K562 (cell line): ENCODE data around the gene WTAP. TPM values are rescaled to one million over a fixed set of nuclear protein-coding genes. Genes with fewer than 3 reads are reported as not detected.

Source experiments
- FOXA3 ChIP-seq, 2 experiments: fragments of 450-650 bp in 1 of 2; sonication (generic) in 1 of 2; formaldehyde crosslinking; IDR thresholded peaks in 1 of 2; conservative IDR thresholded peaks in 1 of 2; 2 replicates each; pipeline versions ENCODE4 v1.4.0 to v1.8.0; 2020 to 2022; ENCODE audit warnings: mild to moderate bottlenecking in 2 of 2, missing genetic modification reagents in 1 of 2
- KDM5B ChIP-seq: fragments of 200-600 bp; sonication (generic); IDR thresholded peaks from 2 replicates; pipeline ENCODE4 v1.6.1; 2012; ENCODE audit warnings: low read depth, mild to moderate bottlenecking, moderate library complexity, low read length, control low read depth, inconsistent platforms; ENCODE audit not compliant: insufficient replicate concordance
- KLF1 ChIP-seq: fragments of 450-650 bp; IDR thresholded peaks from 2 replicates; pipeline ENCODE4 v1.6.1; 2016; ENCODE audit warnings: missing genetic modification characterization, missing compliant biosample characterization
- KLF13 ChIP-seq: fragments of 450-650 bp; IDR thresholded peaks from 2 replicates; pipeline ENCODE4 v1.6.1; 2016; ENCODE audit warnings: missing genetic modification characterization, low read depth, mild to moderate bottlenecking, missing compliant biosample characterization, moderate library complexity, borderline replicate concordance
- NELFE ChIP-seq: IDR thresholded peaks from 2 replicates; pipeline ENCODE4 v1.6.1; 2011; ENCODE audit warnings: mild to moderate bottlenecking; ENCODE audit not compliant: insufficient read depth, insufficient read length
- SIX5 ChIP-seq, 2 experiments: IDR thresholded peaks; 2 replicates each; pipeline ENCODE4 v1.6.1; 2011; ENCODE audit warnings: low read length in 2 of 2, borderline replicate concordance in 1 of 2, low read depth in 1 of 2, mild to moderate bottlenecking in 1 of 2, moderate library complexity in 1 of 2; ENCODE audit not compliant: insufficient read depth in 1 of 2
- SMAD3 ChIP-seq: fragments of 450-650 bp; formaldehyde crosslinking; conservative IDR thresholded peaks from 2 replicates; pipeline ENCODE4 v1.4.0; 2020; ENCODE audit warnings: mild to moderate bottlenecking
- ZBTB8A ChIP-seq: fragments of 450-650 bp; IDR thresholded peaks from 2 replicates; pipeline ENCODE4 v1.6.1; 2018; ENCODE audit warnings: mild to moderate bottlenecking, moderate library complexity; ENCODE audit not compliant: partially characterized antibody
- ZNF143 ChIP-seq: sonication (generic); formaldehyde crosslinking; IDR thresholded peaks from 2 replicates; pipeline ENCODE4 v1.9.0; 2022; ENCODE audit warnings: mild to moderate bottlenecking, missing genetic modification reagents
- ZNF3 ChIP-seq: fragments of 250-450 bp; sonication (Bioruptor Pico); IDR thresholded peaks from 2 replicates; pipeline ENCODE4 v1.5.0; 2021; ENCODE audit warnings: mild to moderate bottlenecking, moderate library complexity
- ZNF644 ChIP-seq: fragments of 200-800 bp; sonication (Bioruptor generic); IDR thresholded peaks from 2 replicates; pipeline ENCODE4 v1.6.1; 2016; ENCODE audit warnings: low read depth, missing genetic modification characterization, missing compliant biosample characterization
- polyA plus RNA-seq, 8 experiments: library from polyadenylated mRNA; depleted of rRNA in 4 of 8; stranded (reverse) in 5 of 8; unstranded in 3 of 8; fragments of >200 nt; fragmentation: Nextera tagmentation in 2 of 8; fragmentation: Illumina TruSeq in 1 of 8; extraction: Ambion mirVana in 2 of 8; extraction: Trizol in 1 of 8; gene quantifications; 2 replicates each; pipeline versions ENCODE4 v1.2.1 to v1.2.3, GENCODE V29; 2011 to 2014; ENCODE audit warnings: inconsistent platforms in 1 of 8, missing spikeins in 1 of 8
- total RNA-seq, 7 experiments: library from RNA; depleted of rRNA in 6 of 7; stranded (reverse); fragments of >200 nt in 6 of 7; fragmentation: Illumina TruSeq in 2 of 7; extraction: Trizol in 2 of 7; gene quantifications; 2 replicates each; pipeline versions ENCODE4 v1.2.1 to v1.2.3, GENCODE V29; 2011 to 2021; ENCODE audit warnings: low replicate concordance in 1 of 7
- TF ChIP-seq, protein P1 (sequence below): fragments of 450-650 bp; formaldehyde crosslinking; IDR thresholded peaks from 2 replicates; pipeline ENCODE4 v1.4.0; 2022; ENCODE audit warnings: missing genetic modification characterization
- TF ChIP-seq, protein P2 (sequence below): fragments of 250-450 bp; sonication (Bioruptor Pico); IDR thresholded peaks from 2 replicates; pipeline ENCODE4 v1.9.0; 2021; ENCODE audit warnings: mild to moderate bottlenecking
- TF ChIP-seq, protein P3 (sequence below): sonication (generic); formaldehyde crosslinking; IDR thresholded peaks from 2 replicates; pipeline ENCODE4 v1.8.1; 2023; ENCODE audit warnings: mild to moderate bottlenecking, missing genetic modification reagents
- TF ChIP-seq, protein P4 (sequence below): sonication (generic); formaldehyde crosslinking; IDR thresholded peaks from 2 replicates; pipeline ENCODE4 v1.8.0; 2022; ENCODE audit warnings: mild to moderate bottlenecking, missing genetic modification reagents
- TF ChIP-seq, protein P5 (sequence below): fragments of 200-800 bp; sonication (Bioruptor generic); IDR thresholded peaks from 2 replicates; pipeline ENCODE4 v1.6.1; 2017; ENCODE audit warnings: missing genetic modification characterization, missing compliant biosample characterization

The WTAP gene
- total and polyA plus RNA-seq, 9 of the 15 experiments (the other 6 are each of a cell fraction or from before 2014, with no cell fraction given) = 52.4 to 156 (median 110) TPM

DNA sequence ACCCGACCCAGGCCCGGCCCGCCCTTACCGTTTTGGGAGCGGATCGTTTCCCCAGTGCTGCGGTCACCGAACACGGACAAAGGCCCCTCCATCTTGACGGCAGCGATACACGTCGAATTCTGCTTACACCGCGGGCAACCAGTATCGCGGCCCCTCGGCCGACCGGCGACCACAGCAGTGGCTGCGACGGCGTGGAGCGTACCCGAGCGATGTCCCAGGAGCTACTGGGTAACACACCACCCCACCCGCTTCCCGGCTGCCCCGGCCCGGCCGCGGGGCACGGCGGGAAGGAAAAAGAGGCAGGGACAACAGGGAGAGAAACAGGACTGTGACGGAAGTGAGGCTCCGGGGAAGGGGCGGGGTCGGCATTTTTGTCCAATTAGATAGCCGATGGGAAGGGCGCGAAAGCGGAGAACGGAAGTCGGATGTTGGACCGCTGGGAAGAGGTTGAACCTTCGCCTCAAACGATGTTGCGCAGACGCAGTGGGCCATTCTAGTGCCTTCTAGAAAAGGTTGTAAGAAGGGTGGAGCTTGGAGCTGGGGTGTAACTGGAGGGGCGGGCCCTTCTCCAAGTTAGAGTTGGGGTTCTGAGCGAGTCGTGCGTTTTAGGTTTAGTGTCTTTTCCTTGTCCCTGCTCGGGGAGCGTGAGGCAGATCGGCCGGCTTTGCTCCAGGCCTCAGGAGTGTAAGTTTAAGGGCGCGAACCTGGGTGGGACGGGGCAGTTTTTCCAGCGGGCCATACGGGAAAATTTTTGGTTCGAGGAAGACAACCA is 62.3 kb downstream of the WTAP start, which contains the start of gene TCP1 (continued):
- TF ChIP-seq ZNF644 (peak; percentile 65; the same call in 1 of the 2 replicates), ZNF3 (CRISPR knock-in tag) (no peak), FOXA3 (CRISPR knock-in tag; conservative IDR thresholded peaks at IDR 0.05 in 1 of 2, IDR thresholded peaks at IDR 0.05 in 1 of 2) (peak; percentile 39 to 84; a peak in 2 of 4 replicates), KDM5B (peak; percentile 80), KLF13 (tag) (0 out of 2 replicates have a peak, but pooled peaks have one; percentile 26), SIX5 (IDR thresholded peaks at IDR 0.05; ENCODE audit: borderline replicate concordance in 1 of 2, insufficient read depth in 1 of 2, low read depth in 1 of 2, low read length in 2 of 2) (no peak), ZBTB8A (no peak), SMAD3 (CRISPR knock-in tag) (no peak), KLF1 (no peak), NELFE (peak; percentile 42), ZNF143 (CRISPR knock-in tag) (peak; percentile 86)
- TF ChIP-seq, protein P1, sequence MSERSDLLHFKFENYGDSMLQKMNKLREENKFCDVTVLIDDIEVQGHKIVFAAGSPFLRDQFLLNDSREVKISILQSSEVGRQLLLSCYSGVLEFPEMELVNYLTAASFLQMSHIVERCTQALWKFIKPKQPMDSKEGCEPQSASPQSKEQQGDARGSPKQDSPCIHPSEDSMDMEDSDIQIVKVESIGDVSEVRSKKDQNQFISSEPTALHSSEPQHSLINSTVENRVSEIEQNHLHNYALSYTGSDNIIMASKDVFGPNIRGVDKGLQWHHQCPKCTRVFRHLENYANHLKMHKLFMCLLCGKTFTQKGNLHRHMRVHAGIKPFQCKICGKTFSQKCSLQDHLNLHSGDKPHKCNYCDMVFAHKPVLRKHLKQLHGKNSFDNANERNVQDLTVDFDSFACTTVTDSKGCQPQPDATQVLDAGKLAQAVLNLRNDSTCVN (CRISPR knock-in tag) = 0 out of 2 replicates have a peak, but pooled peaks have one; percentile 79
- TF ChIP-seq, protein P2, sequence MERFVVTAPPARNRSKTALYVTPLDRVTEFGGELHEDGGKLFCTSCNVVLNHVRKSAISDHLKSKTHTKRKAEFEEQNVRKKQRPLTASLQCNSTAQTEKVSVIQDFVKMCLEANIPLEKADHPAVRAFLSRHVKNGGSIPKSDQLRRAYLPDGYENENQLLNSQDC (CRISPR knock-in tag) = 0 out of 2 replicates have a peak, but pooled peaks have one; percentile 70
- TF ChIP-seq, protein P3, sequence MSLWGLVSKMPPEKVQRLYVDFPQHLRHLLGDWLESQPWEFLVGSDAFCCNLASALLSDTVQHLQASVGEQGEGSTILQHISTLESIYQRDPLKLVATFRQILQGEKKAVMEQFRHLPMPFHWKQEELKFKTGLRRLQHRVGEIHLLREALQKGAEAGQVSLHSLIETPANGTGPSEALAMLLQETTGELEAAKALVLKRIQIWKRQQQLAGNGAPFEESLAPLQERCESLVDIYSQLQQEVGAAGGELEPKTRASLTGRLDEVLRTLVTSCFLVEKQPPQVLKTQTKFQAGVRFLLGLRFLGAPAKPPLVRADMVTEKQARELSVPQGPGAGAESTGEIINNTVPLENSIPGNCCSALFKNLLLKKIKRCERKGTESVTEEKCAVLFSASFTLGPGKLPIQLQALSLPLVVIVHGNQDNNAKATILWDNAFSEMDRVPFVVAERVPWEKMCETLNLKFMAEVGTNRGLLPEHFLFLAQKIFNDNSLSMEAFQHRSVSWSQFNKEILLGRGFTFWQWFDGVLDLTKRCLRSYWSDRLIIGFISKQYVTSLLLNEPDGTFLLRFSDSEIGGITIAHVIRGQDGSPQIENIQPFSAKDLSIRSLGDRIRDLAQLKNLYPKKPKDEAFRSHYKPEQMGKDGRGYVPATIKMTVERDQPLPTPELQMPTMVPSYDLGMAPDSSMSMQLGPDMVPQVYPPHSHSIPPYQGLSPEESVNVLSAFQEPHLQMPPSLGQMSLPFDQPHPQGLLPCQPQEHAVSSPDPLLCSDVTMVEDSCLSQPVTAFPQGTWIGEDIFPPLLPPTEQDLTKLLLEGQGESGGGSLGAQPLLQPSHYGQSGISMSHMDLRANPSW (CRISPR knock-in tag) = peak; percentile 28; the same call in 1 of the 2 replicates
- TF ChIP-seq, protein P4, sequence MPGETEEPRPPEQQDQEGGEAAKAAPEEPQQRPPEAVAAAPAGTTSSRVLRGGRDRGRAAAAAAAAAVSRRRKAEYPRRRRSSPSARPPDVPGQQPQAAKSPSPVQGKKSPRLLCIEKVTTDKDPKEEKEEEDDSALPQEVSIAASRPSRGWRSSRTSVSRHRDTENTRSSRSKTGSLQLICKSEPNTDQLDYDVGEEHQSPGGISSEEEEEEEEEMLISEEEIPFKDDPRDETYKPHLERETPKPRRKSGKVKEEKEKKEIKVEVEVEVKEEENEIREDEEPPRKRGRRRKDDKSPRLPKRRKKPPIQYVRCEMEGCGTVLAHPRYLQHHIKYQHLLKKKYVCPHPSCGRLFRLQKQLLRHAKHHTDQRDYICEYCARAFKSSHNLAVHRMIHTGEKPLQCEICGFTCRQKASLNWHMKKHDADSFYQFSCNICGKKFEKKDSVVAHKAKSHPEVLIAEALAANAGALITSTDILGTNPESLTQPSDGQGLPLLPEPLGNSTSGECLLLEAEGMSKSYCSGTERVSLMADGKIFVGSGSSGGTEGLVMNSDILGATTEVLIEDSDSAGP (CRISPR knock-in tag) = peak; percentile 26; the same call in 1 of the 2 replicates
- TF ChIP-seq, protein P5, sequence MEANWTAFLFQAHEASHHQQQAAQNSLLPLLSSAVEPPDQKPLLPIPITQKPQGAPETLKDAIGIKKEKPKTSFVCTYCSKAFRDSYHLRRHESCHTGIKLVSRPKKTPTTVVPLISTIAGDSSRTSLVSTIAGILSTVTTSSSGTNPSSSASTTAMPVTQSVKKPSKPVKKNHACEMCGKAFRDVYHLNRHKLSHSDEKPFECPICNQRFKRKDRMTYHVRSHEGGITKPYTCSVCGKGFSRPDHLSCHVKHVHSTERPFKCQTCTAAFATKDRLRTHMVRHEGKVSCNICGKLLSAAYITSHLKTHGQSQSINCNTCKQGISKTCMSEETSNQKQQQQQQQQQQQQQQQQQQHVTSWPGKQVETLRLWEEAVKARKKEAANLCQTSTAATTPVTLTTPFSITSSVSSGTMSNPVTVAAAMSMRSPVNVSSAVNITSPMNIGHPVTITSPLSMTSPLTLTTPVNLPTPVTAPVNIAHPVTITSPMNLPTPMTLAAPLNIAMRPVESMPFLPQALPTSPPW (CRISPR knock-in tag) = peak; percentile 95
